Measurements from ENCODE around the gene STPG4.

GRCh38 chr2:47159627-47160026 lies 4.5 kb upstream of the STPG4 start:
- no peak for TF ChIP-seq CTCF (conservative IDR thresholded peaks at IDR 0.05)
- no peak for TF ChIP-seq ZFX (IDR thresholded peaks at IDR 0.05)
